Vagina (tissue), 2 donors: ENCODE measurements around the gene SHC4.

Experiments
- CTCF ChIP-seq, 3 experiments: fragments of 450-650 bp in 2 of 3; fragments of 200-600 bp in 1 of 3; sonication (generic) in 1 of 3; IDR thresholded peaks; one replicate each; pipeline ENCODE4 v1.5.1; 2017 to 2019; ENCODE audit warnings: antibody characterized with exemption in 3 of 3, mild to moderate bottlenecking in 2 of 3, moderate library complexity in 2 of 3
- POLR2AphosphoS5 ChIP-seq, 2 donors: sonication (generic); formaldehyde crosslinking; IDR thresholded peaks; one replicate each; pipeline ENCODE4 v1.9.0; 2017; ENCODE audit warnings: antibody characterized with exemption in 2 of 2, mild to moderate bottlenecking in 2 of 2, low read depth in 1 of 2; ENCODE audit not compliant: insufficient read depth in 1 of 2

GRCh38 chr15:48868023-48868422, 95.7 kb downstream of the SHC4 start:
- TF ChIP-seq POLR2AphosphoS5 (IDR thresholded peaks at IDR 0.05; ENCODE audit: insufficient read depth in 1 of 2, low read depth in 1 of 2) (no peak), CTCF (IDR thresholded peaks at IDR 0.05) (no peak)
